Bronchial epithelial cell (primary cell): Measurements from ENCODE around the gene DHRS11. TPM values are rescaled to one million over a fixed set of nuclear protein-coding genes. Genes with fewer than 3 reads are reported as not detected.

ENCODE experiments used
- DNase-seq: peaks from one replicate; pipeline ENCODE4 v3.0.0-alpha.2; 2010; ENCODE audit warnings: low read depth
- FAIRE-seq: peaks from 2 replicates; lab custom pipeline; 2011; peaks lifted over from hg19 to GRCh38; lab: Jason Lieb, UNC
- H3K27me3 ChIP-seq: 2 replicates; pipeline ENCODE4 v1.5.1; 2011; ENCODE audit warnings: low read length; ENCODE audit not compliant: control insufficient read depth, insufficient read depth
- H3K36me3 ChIP-seq: 2 replicates; pipeline ENCODE4 v1.5.1; 2011; ENCODE audit warnings: low read length; ENCODE audit not compliant: control insufficient read depth, insufficient read depth
- H3K4me3 ChIP-seq: 2 replicates; pipeline ENCODE4 v1.5.1; 2011; ENCODE audit warnings: mild to moderate bottlenecking, low read depth, low read length, control low read depth
- total RNA-seq: library from RNA; depleted of rRNA; stranded (reverse); fragments of >200 nt; gene quantifications from 2 replicates; pipeline ENCODE4 v1.2.1, GENCODE V29; 2014
- TF ChIP-seq, protein P1 (sequence below): IDR thresholded peaks from 2 replicates; pipeline ENCODE4 v1.5.1; 2011; ENCODE audit warnings: mild to moderate bottlenecking, moderate library complexity, low read length, control low read depth, inconsistent platforms; ENCODE audit not compliant: insufficient read depth, severe bottlenecking

Gene DHRS11, protein sequence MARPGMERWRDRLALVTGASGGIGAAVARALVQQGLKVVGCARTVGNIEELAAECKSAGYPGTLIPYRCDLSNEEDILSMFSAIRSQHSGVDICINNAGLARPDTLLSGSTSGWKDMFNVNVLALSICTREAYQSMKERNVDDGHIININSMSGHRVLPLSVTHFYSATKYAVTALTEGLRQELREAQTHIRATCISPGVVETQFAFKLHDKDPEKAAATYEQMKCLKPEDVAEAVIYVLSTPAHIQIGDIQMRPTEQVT
- total RNA-seq: 7.9 and 14.8 TPM in 2 replicates

DNA sequence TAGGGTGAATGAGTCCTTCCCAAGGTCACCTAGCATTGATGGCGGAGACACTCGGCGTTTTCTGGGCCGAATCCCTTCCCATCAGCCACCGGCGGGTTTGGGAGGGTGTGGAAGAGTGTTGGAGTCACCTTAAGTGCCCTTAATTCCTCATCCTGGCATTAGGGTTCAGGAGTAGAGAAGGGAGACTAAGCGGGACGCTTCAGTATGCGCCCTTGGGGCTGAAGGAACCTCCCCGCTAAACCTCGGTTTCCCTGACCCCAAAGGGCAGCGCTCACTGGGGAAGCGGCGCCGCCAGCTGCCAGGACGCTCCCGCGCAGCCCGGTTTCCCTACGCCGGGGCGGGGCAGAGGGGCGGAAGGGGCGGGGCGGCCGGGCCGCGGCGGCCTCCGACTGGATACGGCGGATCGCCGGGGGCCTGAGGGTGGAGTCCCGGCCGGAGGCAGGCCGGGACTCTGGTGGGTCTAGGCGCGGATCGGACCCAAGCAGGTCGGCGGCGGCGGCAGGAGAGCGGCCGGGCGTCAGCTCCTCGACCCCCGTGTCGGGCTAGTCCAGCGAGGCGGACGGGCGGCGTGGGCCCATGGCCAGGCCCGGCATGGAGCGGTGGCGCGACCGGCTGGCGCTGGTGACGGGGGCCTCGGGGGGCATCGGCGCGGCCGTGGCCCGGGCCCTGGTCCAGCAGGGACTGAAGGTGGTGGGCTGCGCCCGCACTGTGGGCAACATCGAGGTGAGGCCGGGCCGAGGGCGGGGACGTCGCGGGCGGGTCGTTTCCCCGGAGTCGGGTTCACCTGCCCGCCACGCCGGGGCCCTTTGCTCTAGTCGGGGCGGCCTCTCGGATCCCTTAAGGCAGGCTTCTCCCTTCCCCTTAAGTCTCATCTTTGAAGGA, at the start of gene DHRS11:
Gene DHRS11 (plus strand): TSS at position 446 of the 882 bp plus-strand sequence. CDS start 131 bp downstream, at position 577.
- FAIRE-seq (no peak), DNase-seq (peak; percentile 53)
- Histone ChIP-seq H3K27me3 (no peaks in the 10 kb centered on the region), H3K4me3 (peak within 1 kb of the TSS; percentile 67), H3K36me3 (peaks cover 7% of the 10 kb centered on the region)
- TF ChIP-seq, protein P1, sequence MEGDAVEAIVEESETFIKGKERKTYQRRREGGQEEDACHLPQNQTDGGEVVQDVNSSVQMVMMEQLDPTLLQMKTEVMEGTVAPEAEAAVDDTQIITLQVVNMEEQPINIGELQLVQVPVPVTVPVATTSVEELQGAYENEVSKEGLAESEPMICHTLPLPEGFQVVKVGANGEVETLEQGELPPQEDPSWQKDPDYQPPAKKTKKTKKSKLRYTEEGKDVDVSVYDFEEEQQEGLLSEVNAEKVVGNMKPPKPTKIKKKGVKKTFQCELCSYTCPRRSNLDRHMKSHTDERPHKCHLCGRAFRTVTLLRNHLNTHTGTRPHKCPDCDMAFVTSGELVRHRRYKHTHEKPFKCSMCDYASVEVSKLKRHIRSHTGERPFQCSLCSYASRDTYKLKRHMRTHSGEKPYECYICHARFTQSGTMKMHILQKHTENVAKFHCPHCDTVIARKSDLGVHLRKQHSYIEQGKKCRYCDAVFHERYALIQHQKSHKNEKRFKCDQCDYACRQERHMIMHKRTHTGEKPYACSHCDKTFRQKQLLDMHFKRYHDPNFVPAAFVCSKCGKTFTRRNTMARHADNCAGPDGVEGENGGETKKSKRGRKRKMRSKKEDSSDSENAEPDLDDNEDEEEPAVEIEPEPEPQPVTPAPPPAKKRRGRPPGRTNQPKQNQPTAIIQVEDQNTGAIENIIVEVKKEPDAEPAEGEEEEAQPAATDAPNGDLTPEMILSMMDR: no peak

DNA sequence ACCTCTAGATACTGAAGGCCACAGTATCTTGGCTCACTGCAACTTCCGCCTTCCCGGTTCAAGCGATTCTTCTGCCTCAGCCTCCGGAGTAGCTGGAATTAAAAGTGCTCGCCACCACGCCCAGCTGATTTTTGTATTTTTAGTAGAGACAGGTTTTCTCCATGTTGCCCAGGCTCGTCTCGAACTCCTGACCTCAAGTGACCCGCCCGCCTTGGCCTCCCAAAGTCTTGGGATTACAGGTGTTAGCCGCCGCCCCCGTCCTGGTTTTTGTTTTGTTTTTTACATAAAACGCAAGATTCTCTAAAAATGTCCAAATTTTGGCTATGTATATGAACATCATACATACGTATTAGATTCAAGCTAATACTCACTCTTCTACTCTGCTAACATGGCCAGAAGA, 48.9 kb upstream of the DHRS11 start:
- TF ChIP-seq, protein P1: no peak
- FAIRE-seq (no peak), DNase-seq (no peak)
- no peaks in the 10 kb centered on the region for H3K27me3 ChIP-seq
- no peak overlapping the region for H3K4me3 ChIP-seq
- H3K36me3 ChIP-seq: peaks cover 2% of the 10 kb centered on the region

DNA sequence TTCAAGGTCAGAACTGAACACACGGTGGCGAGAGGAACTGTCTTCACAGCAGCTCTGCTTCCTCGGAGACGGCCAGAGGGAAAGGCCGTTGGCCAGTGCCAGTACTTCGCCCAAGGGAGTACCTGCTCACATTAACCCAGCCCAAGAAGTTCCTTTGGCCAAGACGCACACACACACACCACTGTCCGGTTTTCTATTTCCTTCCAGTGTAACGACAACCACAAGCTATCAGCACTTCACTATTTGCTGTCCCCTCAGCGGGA, 47.7 kb upstream of the DHRS11 start:
- Histone ChIP-seq H3K4me3 (peak overlapping the region; percentile 99), H3K36me3 (peaks cover 2% of the 10 kb centered on the region), H3K27me3 (no peaks in the 10 kb centered on the region)
- TF ChIP-seq, protein P1: no peak
- FAIRE-seq: no peak
- peak; percentile 40 for DNase-seq

DNA sequence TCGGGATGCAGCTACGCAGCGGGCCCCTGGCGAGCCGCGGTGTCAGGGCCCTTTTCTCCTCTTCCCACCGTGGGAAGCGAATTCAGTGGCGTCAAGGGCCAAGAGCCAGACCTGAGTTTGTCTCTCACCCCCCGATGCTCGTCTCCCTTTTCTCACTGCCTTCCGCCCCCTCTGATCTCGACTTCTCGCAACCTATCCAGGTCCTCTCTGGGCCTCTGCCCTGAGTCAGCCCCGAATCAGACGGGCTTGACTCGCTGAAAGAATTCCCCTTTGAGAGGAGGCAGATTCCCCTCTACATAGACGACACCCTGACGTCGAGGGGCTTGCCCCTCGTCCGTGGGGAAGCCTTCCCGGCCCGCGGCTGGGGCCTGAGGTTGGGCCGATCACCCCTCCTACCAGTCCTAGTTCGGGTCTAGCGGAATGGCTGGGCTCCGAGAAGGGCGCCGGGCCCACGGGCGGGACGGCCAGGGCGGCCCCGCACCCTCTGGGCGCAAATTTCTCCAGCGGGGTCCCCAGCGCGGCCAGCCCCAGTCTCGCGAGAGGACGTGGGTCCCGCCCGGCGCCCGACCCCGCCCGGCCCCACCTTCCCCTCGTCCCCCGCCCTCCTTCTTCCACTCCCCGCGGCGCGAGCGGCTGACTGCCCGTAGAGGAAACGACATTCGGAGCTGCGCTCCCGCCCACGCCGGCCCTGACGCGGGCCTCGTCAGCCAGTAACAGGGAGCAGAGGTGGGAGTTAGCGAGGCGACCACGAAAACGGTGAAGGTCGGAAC, 47.2 kb upstream of the DHRS11 start, which contains the start of gene GGNBP2:
Gene GGNBP2 (plus strand): TSS at position 613 of the 770 bp plus-strand sequence. CDS start 806 bp downstream, outside the sequence.
- DNase-seq: peak; percentile 83
- TF ChIP-seq, protein P1: no peak
- H3K4me3 ChIP-seq: peak within 1 kb of the TSS; percentile 99
- H3K36me3 ChIP-seq: peaks cover 2% of the 10 kb centered on the region
- FAIRE-seq: no peak
- no peaks in the 10 kb centered on the region for H3K27me3 ChIP-seq

DNA sequence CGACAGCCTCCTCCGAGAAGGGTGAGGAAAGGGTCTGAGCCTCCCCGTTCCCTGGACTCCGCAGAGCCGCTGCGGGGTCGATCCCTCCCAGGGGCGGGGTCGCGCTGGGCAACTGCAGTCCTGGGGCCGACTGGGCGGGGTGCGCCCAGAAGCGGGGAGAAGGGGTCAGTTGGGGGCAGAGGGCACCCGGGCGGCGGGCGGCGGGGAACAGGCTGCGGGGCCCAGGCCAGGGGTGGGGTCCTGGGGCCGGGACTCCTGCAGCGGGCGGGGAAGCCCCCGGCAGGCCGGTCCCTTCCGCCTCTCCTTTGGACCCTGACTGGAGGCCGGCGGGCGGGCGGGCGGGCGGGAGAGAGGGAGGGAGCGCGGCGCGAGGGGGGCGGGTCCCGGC, 46.6 kb upstream of the DHRS11 start:
- TF ChIP-seq, protein P1: no peak
- FAIRE-seq: no peak
- Histone ChIP-seq H3K4me3 (peak overlapping the region; percentile 99), H3K36me3 (peaks cover 2% of the 10 kb centered on the region), H3K27me3 (no peaks in the 10 kb centered on the region)
- DNase-seq: no peak
